ENCODE data around the gene ZNF70. TPM values are rescaled to one million over a fixed set of nuclear protein-coding genes. Genes with fewer than 3 reads are reported as not detected.

The ZNF70 gene
- total and polyA plus RNA-seq, 5 donors = 1.9 to 6.3 (median 6.0) TPM

GRCh38 chr22:23700706-23701105, 50.2 kb downstream of the ZNF70 start:
- no peak for ATAC-seq
- WGBS = 77% methylated on average over 7 of the region's 7 CpGs
- intact Hi-C loops (cut with DNase I) = no loop called here

GRCh38 chr22:23698673-23699235, 52.2 kb downstream of the ZNF70 start:
- Histone ChIP-seq H3K27me3 (ENCODE audit: control insufficient read depth, insufficient read depth) (no peaks in the 10 kb centered on the region), H3K27ac (ENCODE audit: low read length) (no peak overlapping the region), H3K4me3 (ENCODE audit: low read length) (no peak overlapping the region), H3K9me3 (ENCODE audit: control insufficient read depth, low read length) (no peaks in the 10 kb centered on the region), H3K4me1 (ENCODE audit: control insufficient read depth, insufficient read depth, low read length) (no peaks in the 10 kb centered on the region)
- intact Hi-C loops (cut with DNase I) = no loop called here
- whole genome bisulfite sequencing = 93% methylated on average over 10 of the region's 10 CpGs
- DNase-seq (peak in 1 of 3 donors; percentile 46), ATAC-seq (no peak)

More at GRCh38 chr22:23700706-23701105, 50.2 kb downstream of the ZNF70 start:
- Histone ChIP-seq H3K4me1 (ENCODE audit: control insufficient read depth, insufficient read depth, low read length) (no peaks in the 10 kb centered on the region), H3K9me3 (ENCODE audit: control insufficient read depth, low read length) (no peaks in the 10 kb centered on the region), H3K4me3 (ENCODE audit: low read length) (no peak overlapping the region), H3K27ac (ENCODE audit: low read length) (no peak overlapping the region), H3K27me3 (ENCODE audit: control insufficient read depth, insufficient read depth) (no peaks in the 10 kb centered on the region)
- no peak for DNase-seq

- DNase-seq = peak in 1 of 3 donors; percentile 30
- Histone ChIP-seq H3K4me1 (ENCODE audit: control insufficient read depth, insufficient read depth, low read length) (no peaks in the 10 kb centered on the region), H3K4me3 (ENCODE audit: low read length) (no peak overlapping the region), H3K27me3 (ENCODE audit: control insufficient read depth, insufficient read depth) (no peaks in the 10 kb centered on the region), H3K9me3 (ENCODE audit: control insufficient read depth, low read length) (no peaks in the 10 kb centered on the region), H3K27ac (ENCODE audit: low read length) (no peak overlapping the region)
- WGBS = 70% methylated on average over 4 of the region's 4 CpGs
- no peak for ATAC-seq
- intact Hi-C loops (cut with DNase I) = no loop called here
Measured at GRCh38 chr22:23698094-23698493, 52.8 kb downstream of the ZNF70 start.

GRCh38 chr22:23697031-23697970, 53.6 kb downstream of the ZNF70 start:
- H3K4me1 ChIP-seq (ENCODE audit: control insufficient read depth, insufficient read depth, low read length) = no peaks in the 10 kb centered on the region
- H3K9me3 ChIP-seq (ENCODE audit: control insufficient read depth, low read length) = no peaks in the 10 kb centered on the region
- no peak overlapping the region for H3K4me3 ChIP-seq (ENCODE audit: low read length)
- no peaks in the 10 kb centered on the region for H3K27me3 ChIP-seq (ENCODE audit: control insufficient read depth, insufficient read depth)
- ATAC-seq (no peak), DNase-seq (no peak)
- intact Hi-C loops (cut with DNase I) = no loop called here
- 81% methylated on average over 11 of the region's 11 CpGs for WGBS
- no peak overlapping the region for H3K27ac ChIP-seq (ENCODE audit: low read length)

- intact Hi-C loops (cut with DNase I) = no loop called here
- Histone ChIP-seq H3K4me1 (ENCODE audit: control insufficient read depth, insufficient read depth, low read length) (no peaks in the 10 kb centered on the region), H3K27ac (ENCODE audit: low read length) (no peak overlapping the region), H3K9me3 (ENCODE audit: control insufficient read depth, low read length) (no peaks in the 10 kb centered on the region), H3K4me3 (ENCODE audit: low read length) (no peak overlapping the region), H3K27me3 (ENCODE audit: control insufficient read depth, insufficient read depth) (no peaks in the 10 kb centered on the region)
- 77% methylated on average over 13 of the region's 13 CpGs for WGBS
- ATAC-seq = peak in 1 of 2 donors; percentile 49
- peak in 1 of 3 donors; percentile 48 for DNase-seq
Measured at GRCh38 chr22:23696326-23696851, 54.5 kb downstream of the ZNF70 start.

GRCh38 chr22:23695571-23696325, 55.2 kb downstream of the ZNF70 start:
- Histone ChIP-seq H3K27ac (ENCODE audit: low read length) (no peak overlapping the region), H3K4me1 (ENCODE audit: control insufficient read depth, insufficient read depth, low read length) (no peaks in the 10 kb centered on the region), H3K27me3 (ENCODE audit: control insufficient read depth, insufficient read depth) (no peaks in the 10 kb centered on the region), H3K4me3 (ENCODE audit: low read length) (no peak overlapping the region), H3K9me3 (ENCODE audit: control insufficient read depth, low read length) (no peaks in the 10 kb centered on the region)
- DNase-seq = no peak
- 84% methylated on average over 19 of the region's 19 CpGs for WGBS
- no peak for ATAC-seq
- intact Hi-C loops (cut with DNase I) = no loop called here

- H3K4me3 ChIP-seq (ENCODE audit: low read length) = no peak overlapping the region
- H3K4me1 ChIP-seq (ENCODE audit: control insufficient read depth, insufficient read depth, low read length) = no peaks in the 10 kb centered on the region
- ATAC-seq (no peak), DNase-seq (no peak)
- intact Hi-C loops (cut with DNase I) = no loop called here
- WGBS = 68% methylated on average over 3 of the region's 3 CpGs
- H3K9me3 ChIP-seq (ENCODE audit: control insufficient read depth, low read length) = no peaks in the 10 kb centered on the region
- no peak overlapping the region for H3K27ac ChIP-seq (ENCODE audit: low read length)
- H3K27me3 ChIP-seq (ENCODE audit: control insufficient read depth, insufficient read depth) = no peaks in the 10 kb centered on the region
Measured at GRCh38 chr22:23695141-23695540, 55.8 kb downstream of the ZNF70 start.

- ATAC-seq = no peak
Measured at GRCh38 chr22:23693979-23694680, 56.8 kb downstream of the ZNF70 start.

GRCh38 chr22:23692598-23693291, 58.2 kb downstream of the ZNF70 start:
- H3K4me3 ChIP-seq (ENCODE audit: low read length) = no peak overlapping the region
- no peak for ATAC-seq
- no peaks in the 10 kb centered on the region for H3K4me1 ChIP-seq (ENCODE audit: control insufficient read depth, insufficient read depth, low read length)
- intact Hi-C loops (cut with DNase I) = no loop called here
- H3K27ac ChIP-seq (ENCODE audit: low read length) = no peak overlapping the region
- no peak for DNase-seq
- no peaks in the 10 kb centered on the region for H3K9me3 ChIP-seq (ENCODE audit: control insufficient read depth, low read length)
- 87% methylated on average over 12 of the region's 12 CpGs for WGBS
- H3K27me3 ChIP-seq (ENCODE audit: control insufficient read depth, insufficient read depth) = no peaks in the 10 kb centered on the region

More at GRCh38 chr22:23693979-23694680, 56.8 kb downstream of the ZNF70 start:
- H3K4me3 ChIP-seq (ENCODE audit: low read length) = no peak overlapping the region
- H3K27me3 ChIP-seq (ENCODE audit: control insufficient read depth, insufficient read depth) = no peaks in the 10 kb centered on the region
- H3K9me3 ChIP-seq (ENCODE audit: control insufficient read depth, low read length) = no peaks in the 10 kb centered on the region
- H3K27ac ChIP-seq (ENCODE audit: low read length) = no peak overlapping the region
- 90% methylated on average over 11 of the region's 11 CpGs for WGBS
- DNase-seq = no peak
- intact Hi-C loops (cut with DNase I) = no loop called here
- no peaks in the 10 kb centered on the region for H3K4me1 ChIP-seq (ENCODE audit: control insufficient read depth, insufficient read depth, low read length)

Data from right cardiac atrium (tissue), 5 donors.